GM18951 (cell line): ENCODE measurements around the gene NEMP1.

Experiments used
- POLR2A ChIP-seq: IDR thresholded peaks from 4 replicates; pipeline ENCODE4 v1.6.1; 2011; ENCODE audit warnings: mild to moderate bottlenecking; ENCODE audit not compliant: insufficient read length, insufficient read depth; ENCODE audit errors: extremely low read depth
- in situ Hi-C: fragments of 300-500 bp; cut with MboI; formaldehyde crosslinking; loops from one replicate; pipeline ENCODE4 v1.12.0; 2022; ENCODE audit warnings: low sequenced_read_pairs, mixed read lengths, inconsistent platforms; ENCODE audit not compliant: unreplicated experiment

The NEMP1 gene

GRCh38 chr12:57091638-57092528 lies 13.3 kb upstream of the NEMP1 start:
- no peak for TF ChIP-seq POLR2A
- in situ Hi-C loops = no loop called here

- no peak for TF ChIP-seq POLR2A
- in situ Hi-C loops = no loop called here
Observed at GRCh38 chr12:57090924-57091637, 12.5 kb upstream of the NEMP1 start.

- in situ Hi-C loops = no loop called here
- TF ChIP-seq POLR2A = no peak
Observed at GRCh38 chr12:57090490-57090889, 11.9 kb upstream of the NEMP1 start.

GRCh38 chr12:57089271-57090245 lies 11.0 kb upstream of the NEMP1 start:
- no peak for TF ChIP-seq POLR2A
- in situ Hi-C loops = no loop called here

GRCh38 chr12:57088354-57089270 lies 10.0 kb upstream of the NEMP1 start, which contains the start of gene NAB2:
Gene NAB2 (plus strand): TSS chr12:57089114. CDS start chr12:57089272, 158 bp downstream.
- peak; percentile 67 for TF ChIP-seq POLR2A
- in situ Hi-C loops = no loop called here

DNA sequence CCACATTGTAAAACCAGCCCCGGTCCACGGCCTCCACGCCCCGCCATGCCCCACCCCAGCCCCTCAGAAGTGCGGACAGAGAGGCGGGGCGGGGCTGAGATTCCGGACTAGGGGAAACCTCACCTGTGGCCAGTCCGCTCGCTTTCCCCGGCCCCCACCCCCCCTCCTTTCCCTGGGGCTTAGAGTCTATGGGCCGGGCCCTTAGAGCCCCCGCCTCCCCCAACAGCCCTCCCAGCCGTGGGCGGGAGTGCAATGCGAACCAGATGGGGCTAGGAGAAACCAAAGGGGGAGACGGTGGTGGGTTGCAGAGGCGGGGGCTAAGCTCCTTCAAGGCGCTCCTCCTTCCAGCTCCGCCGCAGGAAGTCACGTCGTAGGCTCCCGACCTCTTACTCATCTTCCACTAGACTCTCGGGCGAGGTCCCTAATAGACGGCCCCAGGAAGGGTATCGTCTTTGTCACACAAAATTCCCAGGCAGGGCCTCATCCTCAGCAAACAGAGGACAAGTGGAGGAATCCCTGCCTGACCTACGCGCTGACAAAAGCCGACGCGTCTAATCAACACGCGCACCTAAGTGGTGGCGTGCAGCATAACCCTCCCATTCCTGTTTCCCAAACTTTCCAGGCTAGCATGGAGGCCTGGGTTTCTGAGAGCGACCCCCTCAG lies 9.2 kb upstream of the NEMP1 start:
- peak; percentile 55 for TF ChIP-seq POLR2A
- in situ Hi-C loops = no loop called here

- in situ Hi-C loops = no loop called here
- TF ChIP-seq POLR2A = peak; percentile 62
Observed at GRCh38 chr12:57087010-57087690, 8.6 kb upstream of the NEMP1 start.

- in situ Hi-C loops = no loop called here
- TF ChIP-seq POLR2A = no peak
Observed at GRCh38 chr12:57086493-57087009, 8.0 kb upstream of the NEMP1 start.

DNA sequence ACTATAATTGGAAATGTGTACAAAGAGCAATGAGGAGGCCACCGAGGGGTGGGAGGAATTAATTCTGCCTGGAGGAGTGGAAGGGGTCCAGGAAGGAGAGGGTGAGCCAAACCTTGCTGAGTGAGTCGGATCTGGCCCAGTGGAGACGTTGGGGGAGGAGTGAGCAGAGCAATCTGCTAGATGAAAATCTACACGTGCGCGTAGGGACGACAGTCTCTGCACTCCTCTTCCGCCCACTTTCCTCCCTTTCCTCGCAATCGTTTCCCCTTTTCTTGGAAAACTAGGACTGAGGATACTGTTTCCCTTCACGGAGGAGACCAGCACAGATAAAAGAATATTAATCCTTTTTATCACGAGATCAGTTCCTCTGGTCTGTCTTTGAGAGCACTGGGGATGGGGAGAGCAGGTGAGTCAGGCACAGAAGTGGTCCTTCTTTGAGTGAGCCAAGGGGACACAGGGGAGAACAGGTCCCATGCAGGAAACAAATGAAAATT lies 7.5 kb upstream of the NEMP1 start:
- no peak for TF ChIP-seq POLR2A
- in situ Hi-C loops = no loop called here

- in situ Hi-C loops = no loop called here
- no peak for TF ChIP-seq POLR2A
Observed at GRCh38 chr12:57080855-57081254, 2.3 kb upstream of the NEMP1 start.
